ENCODE results near the gene MAGEB2.

- no peak for TF ChIP-seq POLR2A (IDR thresholded peaks at IDR 0.05)
- TF ChIP-seq, protein P1, sequence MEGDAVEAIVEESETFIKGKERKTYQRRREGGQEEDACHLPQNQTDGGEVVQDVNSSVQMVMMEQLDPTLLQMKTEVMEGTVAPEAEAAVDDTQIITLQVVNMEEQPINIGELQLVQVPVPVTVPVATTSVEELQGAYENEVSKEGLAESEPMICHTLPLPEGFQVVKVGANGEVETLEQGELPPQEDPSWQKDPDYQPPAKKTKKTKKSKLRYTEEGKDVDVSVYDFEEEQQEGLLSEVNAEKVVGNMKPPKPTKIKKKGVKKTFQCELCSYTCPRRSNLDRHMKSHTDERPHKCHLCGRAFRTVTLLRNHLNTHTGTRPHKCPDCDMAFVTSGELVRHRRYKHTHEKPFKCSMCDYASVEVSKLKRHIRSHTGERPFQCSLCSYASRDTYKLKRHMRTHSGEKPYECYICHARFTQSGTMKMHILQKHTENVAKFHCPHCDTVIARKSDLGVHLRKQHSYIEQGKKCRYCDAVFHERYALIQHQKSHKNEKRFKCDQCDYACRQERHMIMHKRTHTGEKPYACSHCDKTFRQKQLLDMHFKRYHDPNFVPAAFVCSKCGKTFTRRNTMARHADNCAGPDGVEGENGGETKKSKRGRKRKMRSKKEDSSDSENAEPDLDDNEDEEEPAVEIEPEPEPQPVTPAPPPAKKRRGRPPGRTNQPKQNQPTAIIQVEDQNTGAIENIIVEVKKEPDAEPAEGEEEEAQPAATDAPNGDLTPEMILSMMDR (IDR thresholded peaks at IDR 0.05) = no peak
Observed at GRCh38 chrX:30241724-30242415, 26.5 kb downstream of the MAGEB2 start, which contains the start of gene MAGEB4.

All from uterus (tissue), 2 donors.